RWPE2 (cell line): ENCODE results near the gene ZBTB7C.

Source experiments
- ATAC-seq: fragments of 200-7000 bp; cut with Tn5 transposase; 3 replicates; pipeline ENCODE4 v1.9.1; 2021; ENCODE audit warnings: low read depth
- DNase-seq: peaks from one replicate; pipeline ENCODE4 v3.0.0-alpha.2; 2020; ENCODE audit warnings: low spot score
- H3K27ac ChIP-seq: fragments of 450-650 bp; 2 replicates; pipeline ENCODE4 v1.5.1; 2017; ENCODE audit warnings: mild to moderate bottlenecking; ENCODE audit not compliant: poor library complexity, severe bottlenecking
- H3K27me3 ChIP-seq: fragments of 250-450 bp; sonication (Bioruptor Pico); 2 replicates; pipeline ENCODE4 v1.5.1; 2021; ENCODE audit warnings: mild to moderate bottlenecking, moderate library complexity; ENCODE audit not compliant: insufficient read depth, poor library complexity, severe bottlenecking
- H3K36me3 ChIP-seq: fragments of 250-450 bp; sonication (Bioruptor Pico); 2 replicates; pipeline ENCODE4 v1.5.1; 2020; ENCODE audit warnings: low read depth, mild to moderate bottlenecking, moderate library complexity
- H3K4me1 ChIP-seq: fragments of 250-450 bp; sonication (Bioruptor Pico); 2 replicates; pipeline ENCODE4 v1.5.1; 2021; ENCODE audit warnings: mild to moderate bottlenecking, moderate library complexity; ENCODE audit not compliant: insufficient read depth, poor library complexity, severe bottlenecking
- H3K4me3 ChIP-seq: fragments of 250-450 bp; sonication (Bioruptor Pico); 2 replicates; pipeline ENCODE4 v1.5.1; 2021; ENCODE audit warnings: mild to moderate bottlenecking, moderate library complexity; ENCODE audit not compliant: severe bottlenecking
- H3K9me3 ChIP-seq: fragments of 250-450 bp; sonication (Bioruptor Pico); 2 replicates; pipeline ENCODE4 v1.5.1; 2021; ENCODE audit warnings: mild to moderate bottlenecking, moderate library complexity; ENCODE audit not compliant: severe bottlenecking
- TF ChIP-seq, protein P1 (sequence below): fragments of 450-650 bp; IDR thresholded peaks from one replicate; pipeline ENCODE4 v1.5.1; 2017; ENCODE audit warnings: mild to moderate bottlenecking, moderate library complexity; ENCODE audit not compliant: poor library complexity, severe bottlenecking

ZBTB7C gene

DNA sequence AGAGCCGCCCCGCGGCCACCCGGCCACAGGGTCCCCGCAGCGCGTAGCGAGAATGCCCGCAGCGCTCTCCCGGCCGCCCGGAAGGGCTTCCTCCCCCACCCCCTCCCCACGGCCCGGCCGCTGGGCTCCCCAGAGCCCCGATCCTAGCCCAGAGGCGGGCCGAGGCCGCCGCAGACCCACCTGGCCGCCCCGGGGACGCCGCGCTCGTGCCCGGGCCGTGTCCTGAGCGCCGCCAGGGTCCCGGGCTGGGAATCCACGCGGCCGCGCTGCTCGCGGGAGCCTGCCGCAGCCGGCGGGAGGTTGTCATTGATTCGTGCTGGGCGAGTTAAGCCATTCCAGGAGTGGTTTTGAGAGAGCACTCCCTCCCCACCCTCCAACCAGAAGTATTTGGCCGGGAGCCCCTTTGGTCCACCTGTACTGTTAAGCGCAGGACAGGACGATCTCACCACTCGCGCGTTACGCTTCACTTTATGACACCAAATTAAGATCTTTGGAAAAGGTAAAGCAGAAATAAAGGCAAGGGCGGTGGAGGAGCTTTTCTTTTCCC is 272.3 kb downstream of the ZBTB7C start:
- Histone ChIP-seq H3K4me1 (peaks cover 2% of the 10 kb centered on the region), H3K27ac (no peak overlapping the region), H3K9me3 (no peaks in the 10 kb centered on the region), H3K4me3 (peak overlapping the region; percentile 28), H3K36me3 (no peaks in the 10 kb centered on the region), H3K27me3 (peaks cover 36% of the 10 kb centered on the region)
- TF ChIP-seq, protein P1, sequence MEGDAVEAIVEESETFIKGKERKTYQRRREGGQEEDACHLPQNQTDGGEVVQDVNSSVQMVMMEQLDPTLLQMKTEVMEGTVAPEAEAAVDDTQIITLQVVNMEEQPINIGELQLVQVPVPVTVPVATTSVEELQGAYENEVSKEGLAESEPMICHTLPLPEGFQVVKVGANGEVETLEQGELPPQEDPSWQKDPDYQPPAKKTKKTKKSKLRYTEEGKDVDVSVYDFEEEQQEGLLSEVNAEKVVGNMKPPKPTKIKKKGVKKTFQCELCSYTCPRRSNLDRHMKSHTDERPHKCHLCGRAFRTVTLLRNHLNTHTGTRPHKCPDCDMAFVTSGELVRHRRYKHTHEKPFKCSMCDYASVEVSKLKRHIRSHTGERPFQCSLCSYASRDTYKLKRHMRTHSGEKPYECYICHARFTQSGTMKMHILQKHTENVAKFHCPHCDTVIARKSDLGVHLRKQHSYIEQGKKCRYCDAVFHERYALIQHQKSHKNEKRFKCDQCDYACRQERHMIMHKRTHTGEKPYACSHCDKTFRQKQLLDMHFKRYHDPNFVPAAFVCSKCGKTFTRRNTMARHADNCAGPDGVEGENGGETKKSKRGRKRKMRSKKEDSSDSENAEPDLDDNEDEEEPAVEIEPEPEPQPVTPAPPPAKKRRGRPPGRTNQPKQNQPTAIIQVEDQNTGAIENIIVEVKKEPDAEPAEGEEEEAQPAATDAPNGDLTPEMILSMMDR, result no peak
- DNase-seq (no peak), ATAC-seq (0 out of 3 replicates have a peak, but pooled peaks have one; percentile 6)

DNA sequence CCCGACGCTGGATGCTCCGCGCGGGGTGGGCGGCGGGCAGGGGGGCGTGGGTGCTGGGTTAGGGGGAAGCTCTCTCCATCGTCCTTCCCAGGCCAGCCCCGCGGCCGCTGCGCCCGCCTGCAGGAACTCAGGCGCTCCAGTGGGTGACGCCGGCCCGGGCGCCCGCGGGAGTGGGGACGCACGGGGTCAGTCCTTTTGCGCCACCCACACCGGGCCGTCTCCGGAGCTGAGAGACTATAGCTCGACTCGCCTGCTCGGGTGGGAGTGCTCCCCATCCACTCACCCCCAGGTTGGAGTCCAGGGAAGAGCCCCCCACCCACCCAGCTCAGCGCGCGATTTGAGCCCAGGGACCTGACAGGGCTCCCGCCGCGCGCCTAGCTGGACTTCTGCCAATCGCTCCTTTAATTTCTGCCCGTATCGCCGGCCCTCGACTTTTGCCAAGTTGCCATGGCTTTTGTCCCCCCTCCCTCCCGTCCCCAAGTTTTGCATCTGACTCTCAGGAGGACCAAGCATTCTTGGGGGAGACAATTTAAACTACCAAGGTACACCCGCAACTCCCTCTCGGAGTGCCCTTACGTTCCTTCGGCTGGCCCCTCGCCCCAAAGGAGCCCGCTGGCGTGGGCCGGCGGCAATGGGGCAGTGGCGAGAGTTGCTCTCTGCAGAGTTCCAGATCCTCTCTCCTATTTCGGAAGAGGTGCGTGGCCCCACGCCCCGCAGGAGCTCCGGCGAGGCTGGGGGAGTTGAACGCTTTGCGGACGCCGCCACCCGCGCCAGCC is 272.9 kb downstream of the ZBTB7C start:
- no peak for DNase-seq
- Histone ChIP-seq H3K27ac (no peak overlapping the region), H3K4me1 (peaks cover 2% of the 10 kb centered on the region), H3K27me3 (peaks cover 36% of the 10 kb centered on the region), H3K4me3 (peak overlapping the region; percentile 28), H3K9me3 (no peaks in the 10 kb centered on the region), H3K36me3 (no peaks in the 10 kb centered on the region)
- TF ChIP-seq, protein P1, result no peak
- peak; percentile 17; the same call in 1 of the 3 replicates for ATAC-seq

DNA sequence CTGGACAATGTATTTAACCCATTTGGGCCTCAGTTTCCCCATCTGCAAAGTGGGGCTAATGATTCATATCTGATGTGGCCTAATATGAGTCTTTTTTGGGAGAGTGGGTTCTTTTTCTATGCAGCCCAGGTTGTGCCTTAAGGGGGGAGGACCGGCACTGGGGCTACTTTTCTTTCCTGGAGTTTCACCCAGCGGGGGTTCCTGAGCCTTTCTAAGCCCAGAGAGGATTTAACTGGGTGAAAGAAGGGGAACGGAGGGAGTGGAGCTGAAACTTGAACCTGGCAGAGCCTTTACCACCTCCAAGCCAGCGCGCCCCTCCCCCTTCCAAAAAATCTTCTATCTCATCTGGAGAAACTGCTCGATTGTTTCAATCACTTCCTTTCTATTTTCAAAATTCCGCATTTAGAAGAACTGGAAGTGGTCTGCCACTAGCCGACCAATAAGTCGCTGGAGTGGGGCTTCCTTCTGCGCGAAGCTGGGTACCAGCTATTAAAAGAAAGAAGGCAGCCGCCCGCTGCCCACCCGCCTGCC is 273.7 kb downstream of the ZBTB7C start:
- DNase-seq (no peak), ATAC-seq (no peak)
- H3K4me1 ChIP-seq, result peaks cover 2% of the 10 kb centered on the region
- peaks cover 36% of the 10 kb centered on the region for H3K27me3 ChIP-seq
- TF ChIP-seq, protein P1, result no peak
- no peak overlapping the region for H3K27ac ChIP-seq
- no peak overlapping the region for H3K4me3 ChIP-seq
- no peaks in the 10 kb centered on the region for H3K36me3 ChIP-seq
- no peaks in the 10 kb centered on the region for H3K9me3 ChIP-seq

DNA sequence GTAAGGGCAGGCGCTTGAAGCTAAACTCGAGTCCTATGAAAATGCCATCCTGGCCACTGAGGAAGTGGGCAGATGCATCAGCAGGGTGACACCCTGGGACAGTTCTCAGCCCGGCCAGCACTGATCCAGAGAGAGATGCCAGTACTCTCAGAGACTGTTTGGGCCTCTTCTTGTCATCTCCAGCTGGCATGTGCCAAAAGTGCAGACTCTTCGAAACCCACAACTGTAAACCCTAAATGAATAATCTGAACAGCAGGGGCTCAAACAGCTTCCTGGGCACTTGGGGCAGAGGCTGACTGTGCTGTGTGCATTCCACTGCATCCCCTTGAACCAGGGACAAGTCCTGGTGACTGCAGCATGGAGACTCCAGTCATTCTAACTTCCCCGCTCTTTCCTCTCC is 274.6 kb downstream of the ZBTB7C start:
- DNase-seq (no peak), ATAC-seq (no peak)
- peaks cover 2% of the 10 kb centered on the region for H3K4me1 ChIP-seq
- H3K36me3 ChIP-seq, result no peaks in the 10 kb centered on the region
- H3K27ac ChIP-seq, result no peak overlapping the region
- peaks cover 36% of the 10 kb centered on the region for H3K27me3 ChIP-seq
- no peaks in the 10 kb centered on the region for H3K9me3 ChIP-seq
- TF ChIP-seq, protein P1, result no peak
- no peak overlapping the region for H3K4me3 ChIP-seq
